Adrenal gland (tissue), 12 donors: ENCODE data around the gene ZNF655. TPM values are rescaled to one million over a fixed set of nuclear protein-coding genes. Genes with fewer than 3 reads are reported as not detected.
"Not testable (repeated sequence)": the region's sequence is repeated elsewhere in the genome, so short reads cannot be mapped to it uniquely, and the experiment has no call there.

Experiments used
- DNase-seq, 7 donors: peaks; one replicate each; pipeline ENCODE4 v3.0.0-alpha.2; 2019 to 2020
- H3K27ac ChIP-seq, 5 donors: fragments of 200-600 bp; sonication (generic) in 4 of 5; 1 replicate in 3 of 5; 2 replicates in 2 of 5; pipeline versions ENCODE4 v1.5.1 to v1.8.0; 2016 to 2020; ENCODE audit warnings: mild to moderate bottlenecking in 1 of 5
- H3K27me3 ChIP-seq: fragments of 200-600 bp; 2 replicates; pipeline ENCODE4 v1.8.0; 2021
- H3K36me3 ChIP-seq, 2 donors: fragments of 200-600 bp; replicated peaks in 1 of 2; 1 replicate in 1 of 2; 2 replicates in 1 of 2; pipeline versions ENCODE4 v1.5.1 to v1.8.0; 2018 to 2022
- H3K4me1 ChIP-seq, 2 donors: fragments of 200-600 bp; replicated peaks in 1 of 2; 1 replicate in 1 of 2; 2 replicates in 1 of 2; pipeline versions ENCODE4 v1.5.1 to v1.8.0; 2018 to 2021
- H3K4me3 ChIP-seq, 4 donors: fragments of 200-600 bp; sonication (generic) in 3 of 4; one replicate each; pipeline ENCODE4 v1.5.1; 2016 to 2018
- H3K9me3 ChIP-seq, 3 donors: fragments of 200-600 bp; sonication (generic) in 1 of 3; replicated peaks in 1 of 3; 1 replicate in 2 of 3; 2 replicates in 1 of 3; pipeline versions ENCODE4 v1.5.1 to v1.8.0; 2016 to 2021
- CTCF ChIP-seq, 6 experiments: fragments of 450-650 bp in 4 of 6; fragments of 200-600 bp in 2 of 6; sonication (generic) in 1 of 6; IDR thresholded peaks; 1 replicate in 5 of 6; 2 replicates in 1 of 6; pipeline versions ENCODE4 v1.5.1 to v1.8.0; 2016 to 2021; ENCODE audit warnings: antibody characterized with exemption in 6 of 6, mild to moderate bottlenecking in 2 of 6, moderate library complexity in 1 of 6
- POLR2A ChIP-seq, 2 donors: fragments of 450-650 bp; IDR thresholded peaks; one replicate each; pipeline ENCODE4 v1.6.1; 2017; ENCODE audit warnings: antibody characterized with exemption in 2 of 2, mild to moderate bottlenecking in 2 of 2, moderate library complexity in 1 of 2
- WGBS, 4 donors: extraction: QIAGEN DNeasy Blood & Tissue Kit in 2 of 4; methylation state at CpG; one replicate each; pipeline versions ENCODE4 v1.1.5 to v1.1.7; 2013 to 2017; 5-methylcytosine and 5-hydroxymethylcytosine counted together
- intact Hi-C, 2 donors: fragments of 100-400 bp; cut with DNase I; formaldehyde crosslinking; loops; one replicate each; pipeline versions ENCODE4 v1.14.1 to v1.15.0; 2022 to 2023
- polyA plus RNA-seq, 3 donors: library from polyadenylated mRNA; stranded (reverse); fragments of 200-250 nt in 2 of 3; fragments of 350-450 nt in 1 of 3; fragmentation: Illumina TruSeq in 1 of 3; extraction: RNeasy Lipid Tissue Mini Kit (QIAGEN cat#74804) in 1 of 3; gene quantifications; one replicate each; pipeline ENCODE4 v1.2.3, GENCODE V29; 2013 to 2014
- total RNA-seq, 9 donors: library from RNA; depleted of rRNA in 4 of 9; stranded (reverse); fragments of >200 nt in 4 of 9; fragments of 120-200 nt in 1 of 9; fragmentation: NEBNext Ultra II Directional in 1 of 9; extraction: Animal tissue kit (Norgen Biotek cat#: 25700) in 1 of 9; gene quantifications; one replicate each; pipeline versions ENCODE4 v1.1.0 to v1.2.4, GENCODE V29; 2013 to 2023
- donor health status: healthy with polysubstance abuse.
- donor health status: Bipolar disorder and iron deficiency.
- donor health status: DM: yes; HTN: yes; CAD: no.
- donor health status: DM: no; HTN: no; CAD: no.
- donor health status: DM: no; HTN: no; CAD: no.
- donor health status: DM: yes; HTN: yes; CAD: no.

The ZNF655 gene
- total and polyA plus RNA-seq, 12 donors = 37.6 to 132 (median 62.7) TPM

GRCh38 chr7:99540542-99540941 lies 17.9 kb upstream of the ZNF655 start:
- no peaks in the 10 kb centered on the region for H3K27me3 ChIP-seq
- intact Hi-C loops = no loop called here
- WGBS, 4 donors = 90 to 95% (median 91%) methylated on average over 5 of the region's 5 CpGs
- TF ChIP-seq POLR2A (IDR thresholded peaks at IDR 0.05) (no peak), CTCF (IDR thresholded peaks at IDR 0.05) (no peak)
- DNase-seq = no peak
- no peaks in the 10 kb centered on the region for H3K4me1 ChIP-seq
- no peak overlapping the region for H3K27ac ChIP-seq
- H3K4me3 ChIP-seq = no peak overlapping the region
- H3K9me3 ChIP-seq = peaks cover 0 to 19% (median 0%) of the 10 kb centered on the region in 3 donors
- H3K36me3 ChIP-seq = no peaks in the 10 kb centered on the region

- peaks cover 0 to 19% (median 0%) of the 10 kb centered on the region in 3 donors for H3K9me3 ChIP-seq
Observed at GRCh38 chr7:99541212-99541611, 17.2 kb upstream of the ZNF655 start.

GRCh38 chr7:99543081-99543671 lies 15.3 kb upstream of the ZNF655 start:
- no peak for TF ChIP-seq POLR2A (IDR thresholded peaks at IDR 0.05)
- no peak for TF ChIP-seq CTCF (IDR thresholded peaks at IDR 0.05)
- Histone ChIP-seq H3K27me3 (no peaks in the 10 kb centered on the region), H3K9me3 (peaks cover 0 to 19% (median 0%) of the 10 kb centered on the region in 3 donors), H3K4me1 (no peaks in the 10 kb centered on the region), H3K4me3 (no peak overlapping the region), H3K36me3 (no peaks in the 10 kb centered on the region), H3K27ac (no peak overlapping the region)
- no peak for DNase-seq
- intact Hi-C loops = no loop called here
- 93 to 97% (median 95%) methylated on average over 9 to 34 of the region's 34 CpGs for WGBS, 4 donors

More at GRCh38 chr7:99541212-99541611, 17.2 kb upstream of the ZNF655 start:
- TF ChIP-seq POLR2A (IDR thresholded peaks at IDR 0.05) (no peak), CTCF (IDR thresholded peaks at IDR 0.05) (no peak)
- Histone ChIP-seq H3K27ac (no peak overlapping the region), H3K27me3 (no peaks in the 10 kb centered on the region), H3K36me3 (no peaks in the 10 kb centered on the region), H3K4me3 (no peak overlapping the region), H3K4me1 (no peaks in the 10 kb centered on the region)
- intact Hi-C loops = no loop called here
- no peak for DNase-seq
- 88 to 92% (median 89%) methylated on average over 9 of the region's 9 CpGs for WGBS, 4 donors

- no peak overlapping the region for H3K4me3 ChIP-seq
- no peak for TF ChIP-seq POLR2A (IDR thresholded peaks at IDR 0.05)
- TF ChIP-seq CTCF (IDR thresholded peaks at IDR 0.05) = no peak
- H3K36me3 ChIP-seq = no peaks in the 10 kb centered on the region
- intact Hi-C loops = no loop called here
- DNase-seq = no peak
- no peaks in the 10 kb centered on the region for H3K27me3 ChIP-seq
- no peak overlapping the region for H3K27ac ChIP-seq
- peaks cover 0 to 19% (median 0%) of the 10 kb centered on the region in 3 donors for H3K9me3 ChIP-seq
- H3K4me1 ChIP-seq = no peaks in the 10 kb centered on the region
- WGBS, 4 donors = 89 to 91% (median 90%) methylated on average over 6 of the region's 6 CpGs
Observed at GRCh38 chr7:99543916-99544315, 14.5 kb upstream of the ZNF655 start.

- H3K4me1 ChIP-seq, H3K27ac ChIP-seq, H3K36me3 ChIP-seq, H3K4me3 ChIP-seq, H3K27me3 ChIP-seq, intact Hi-C loops, DNase-seq: not testable (repeated sequence)
- WGBS, 4 donors = 95 to 99% (median 96%) methylated on average over 5 of the region's 5 CpGs
- peaks cover 0 to 17% (median 0%) of the 10 kb centered on the region in 3 donors for H3K9me3 ChIP-seq
Observed at GRCh38 chr7:99545308-99545707, 13.1 kb upstream of the ZNF655 start.

- WGBS, 4 donors = 100% methylated on average over 1 of the region's 2 CpGs; no CpG with 5 or more reads in 1 of the 4 donors
- intact Hi-C loops = not testable (repeated sequence)
Observed at GRCh38 chr7:99549545-99549944, 8.9 kb upstream of the ZNF655 start.

More at GRCh38 chr7:99549545-99549944, 8.9 kb upstream of the ZNF655 start:
- not testable (repeated sequence) for H3K27ac ChIP-seq, H3K27me3 ChIP-seq, H3K36me3 ChIP-seq, H3K9me3 ChIP-seq, H3K4me3 ChIP-seq, DNase-seq
- peaks cover 8 to 15% of the 10 kb centered on the region in 2 donors for H3K4me1 ChIP-seq
